Stimulated activated CD8-positive, alpha-beta memory T cell treated with anti-CD3 and anti-CD28 coated beads, Interleukin-15, amount 100 ng/mL, for 1 hour (primary cell): ENCODE data around the gene COMMD10.
"Not testable (repeated sequence)": the region's sequence is repeated elsewhere in the genome, so short reads cannot be mapped to it uniquely, and the experiment has no call there.

ENCODE experiments used
- DNase-seq: peaks from one replicate; pipeline ENCODE4 v3.0.0-alpha.2; 2020; ENCODE audit warnings: low read depth

COMMD10 gene

DNA sequence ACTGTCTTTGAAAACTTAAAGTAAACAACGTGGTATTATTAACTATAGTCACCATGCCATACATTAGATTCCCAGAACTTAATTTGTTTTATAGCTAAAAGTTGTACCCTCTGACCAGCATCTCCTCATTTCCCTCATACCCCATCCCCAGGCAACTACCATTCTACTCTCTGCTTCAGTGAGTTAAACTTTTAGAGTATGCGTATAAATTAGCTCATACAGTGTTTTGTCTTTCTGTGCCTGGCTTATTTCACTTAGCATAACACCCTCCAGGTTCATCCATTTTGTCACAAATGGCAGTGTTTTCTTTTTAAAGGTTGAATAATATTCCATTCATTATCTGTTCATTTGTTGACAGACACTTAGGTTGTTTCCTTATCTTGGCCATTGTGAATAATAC, 14.2 kb downstream of the COMMD10 start:
- no peak for DNase-seq

DNA sequence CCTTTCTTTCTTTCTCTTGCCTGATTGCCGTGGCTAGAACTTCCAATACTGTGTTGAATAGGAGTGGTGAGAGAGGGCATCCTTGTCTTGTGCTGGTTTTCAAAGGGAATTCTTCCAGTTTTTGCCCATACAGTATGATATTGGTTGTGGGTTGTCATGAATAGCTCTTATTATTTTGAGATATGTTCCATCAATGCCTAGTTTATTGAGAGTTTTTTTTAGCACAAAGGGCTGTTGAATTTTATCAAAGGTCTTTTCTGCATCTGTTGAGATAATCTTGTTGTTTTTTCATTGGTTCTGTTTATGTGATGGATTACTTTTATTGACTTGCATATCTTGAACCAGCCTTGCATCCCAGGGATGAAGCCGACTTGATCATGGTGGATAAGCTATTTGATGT, 20.1 kb downstream of the COMMD10 start:
- DNase-seq: not testable (repeated sequence)

DNA sequence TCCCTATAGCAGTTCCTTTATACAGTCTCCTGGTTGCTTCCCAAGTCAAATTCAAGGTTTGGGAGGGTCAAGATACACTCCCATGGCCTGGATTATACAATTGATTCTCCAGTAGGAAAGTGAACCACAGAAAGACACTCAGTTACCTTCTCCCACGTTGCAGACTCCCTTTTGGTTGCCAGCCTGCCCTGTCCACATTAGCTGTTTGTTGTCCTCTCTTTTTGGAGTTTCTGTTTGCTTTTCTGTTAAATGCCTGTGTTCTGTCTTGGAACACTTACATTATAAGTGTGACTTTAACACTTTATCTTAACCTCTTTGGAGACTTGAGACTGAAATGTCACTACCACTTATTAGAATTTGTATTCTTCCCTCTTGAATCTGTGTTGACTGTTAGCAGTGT, 30.3 kb downstream of the COMMD10 start:
- DNase-seq: no peak

DNA sequence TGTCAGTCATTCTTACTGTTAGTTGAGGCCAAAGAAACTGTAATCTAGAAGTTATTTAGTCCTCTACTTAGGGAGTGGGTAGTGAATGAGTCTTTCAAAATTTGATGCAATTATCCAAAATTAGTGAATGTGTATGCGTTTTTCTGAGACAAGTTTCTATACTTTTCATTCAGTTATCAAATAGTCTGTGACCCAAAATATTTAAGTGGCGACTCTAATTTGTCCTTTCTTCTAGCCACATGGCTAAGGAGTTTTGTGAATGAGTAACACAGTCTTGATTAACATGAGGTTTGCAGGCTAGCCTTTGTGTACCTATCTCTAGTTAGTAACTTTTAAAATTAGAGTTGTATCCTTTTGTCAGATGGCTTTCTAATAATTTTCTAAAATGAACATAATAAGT, 45.6 kb downstream of the COMMD10 start:
- no peak for DNase-seq

DNA sequence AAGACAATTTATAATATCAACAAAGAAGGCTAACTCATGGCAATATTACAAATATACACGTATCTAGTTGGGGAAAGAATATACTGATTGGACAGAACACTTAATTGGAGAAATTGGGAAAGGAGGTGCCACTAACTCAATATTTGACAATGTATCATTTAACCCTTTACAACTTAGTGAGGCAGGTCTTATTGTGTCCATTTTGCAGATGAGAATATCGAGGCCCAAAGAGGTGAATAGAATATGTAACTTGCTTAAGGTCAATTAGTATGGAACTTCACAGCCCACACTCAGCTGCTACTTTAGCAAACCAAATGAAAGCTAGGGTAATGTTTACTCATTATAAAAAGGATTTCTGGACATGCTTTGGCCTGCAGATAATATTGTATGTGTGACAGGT, 46.2 kb downstream of the COMMD10 start:
- DNase-seq: no peak

DNA sequence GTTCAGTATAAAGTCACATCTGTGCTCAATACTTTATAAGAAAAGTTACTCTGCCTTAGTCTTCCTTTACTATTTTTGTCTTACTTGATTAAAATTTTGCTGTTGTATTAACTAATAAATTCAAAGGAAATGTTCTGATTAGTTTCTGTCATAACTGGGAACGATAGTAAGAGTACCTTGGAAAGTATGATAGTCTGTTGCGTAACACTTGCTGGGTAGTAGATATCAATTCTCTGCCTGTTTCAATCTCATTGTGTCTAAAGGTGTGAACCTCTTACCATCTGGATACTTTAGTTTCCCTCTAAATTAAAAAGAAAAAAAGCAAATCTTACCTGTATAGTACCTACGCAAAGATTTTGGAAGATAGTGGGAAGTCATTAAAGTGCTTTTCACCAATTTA, 48.5 kb downstream of the COMMD10 start:
- no peak for DNase-seq

DNA sequence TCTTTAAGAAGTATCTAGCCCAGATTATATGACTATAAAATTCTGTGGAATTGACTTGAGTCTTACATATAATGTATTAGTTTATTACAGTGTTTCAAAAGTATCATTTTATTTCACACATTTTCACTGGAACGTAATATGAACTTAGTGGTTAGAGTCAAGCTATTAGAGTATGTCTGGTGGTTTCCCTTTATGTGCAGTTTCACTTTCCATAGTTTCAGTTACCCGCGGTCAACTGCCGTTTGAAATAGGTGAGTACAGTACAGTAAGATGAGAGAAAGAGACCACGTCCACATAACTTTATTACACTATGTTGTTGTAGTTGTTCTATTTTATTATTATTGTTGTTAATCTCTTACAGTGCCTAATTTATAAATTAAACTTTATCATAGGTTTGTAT, 50.5 kb downstream of the COMMD10 start:
- DNase-seq: no peak

DNA sequence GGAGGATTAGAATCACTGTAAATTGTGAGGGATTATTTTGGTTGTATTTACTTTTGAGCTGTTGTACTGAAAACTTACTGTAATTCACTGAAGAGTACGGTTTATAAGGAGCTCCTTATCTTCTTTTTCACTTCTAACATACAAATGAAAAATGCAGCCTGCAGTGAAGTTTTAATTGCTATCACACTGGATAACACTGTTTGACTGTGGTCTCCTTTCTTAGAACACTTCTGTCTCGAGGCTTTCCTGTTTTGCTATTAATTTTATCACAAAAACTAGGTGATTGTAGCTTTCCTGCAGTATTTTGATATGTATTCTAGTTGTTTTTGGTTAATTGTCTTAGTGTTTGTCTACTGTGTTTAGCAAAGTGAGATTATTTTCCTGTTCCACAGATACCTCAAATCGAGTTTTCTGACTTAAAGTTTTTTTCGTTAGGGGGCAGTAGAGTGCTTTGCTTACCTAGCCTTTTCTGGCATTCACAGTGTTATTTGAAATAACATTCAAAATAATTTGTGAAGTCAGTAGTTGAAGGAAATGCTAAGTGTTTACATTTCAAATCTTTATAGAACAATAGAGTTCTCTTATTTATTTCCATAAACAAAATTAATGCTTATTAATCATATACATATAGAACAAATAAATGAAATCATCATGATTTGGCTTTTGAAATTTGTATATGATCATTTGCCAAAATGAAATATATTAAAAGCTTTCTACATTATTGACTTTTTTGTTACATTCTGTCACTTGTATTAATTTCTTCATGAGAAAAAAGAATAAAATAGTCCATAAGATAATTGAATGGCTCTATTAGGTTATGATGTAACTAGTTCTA, 52.9 kb downstream of the COMMD10 start:
- no peak for DNase-seq

DNA sequence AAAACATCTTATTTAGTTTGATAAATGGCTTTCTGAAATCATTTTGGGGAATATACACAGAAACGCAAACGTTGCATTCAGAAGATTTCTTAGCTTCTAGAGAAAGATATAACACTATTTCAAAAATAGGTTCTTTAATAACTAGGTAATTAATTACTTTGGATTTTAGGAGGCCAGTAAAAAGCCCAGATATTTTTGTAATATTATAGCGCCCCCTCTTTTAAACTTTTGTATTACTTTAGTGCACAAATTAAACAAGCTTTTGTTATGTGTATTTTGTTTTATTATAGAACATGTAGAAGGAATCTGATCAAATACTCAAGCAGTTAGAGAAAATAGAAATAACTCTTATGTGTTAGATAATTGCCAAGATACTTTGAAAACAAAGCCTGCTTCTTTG, 57.7 kb downstream of the COMMD10 start:
- no peak for DNase-seq

DNA sequence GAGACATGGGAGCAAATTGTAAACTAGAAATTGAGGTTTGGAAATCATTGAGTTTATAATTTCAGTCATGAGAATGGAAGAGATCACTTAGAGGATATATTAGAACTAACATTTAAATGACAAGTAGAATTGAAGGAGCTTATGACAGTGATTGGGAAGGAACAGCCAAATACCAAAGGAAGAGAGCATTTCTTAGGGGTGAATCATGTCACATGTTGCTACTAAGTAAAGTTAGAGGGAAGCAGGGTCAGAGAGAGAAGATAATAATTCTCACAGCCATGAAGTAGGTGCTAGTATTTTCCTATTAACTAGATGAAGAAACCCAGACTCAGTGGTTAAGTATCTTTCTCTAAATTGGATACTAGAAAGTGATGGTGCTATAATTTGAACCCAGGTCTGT, 59.3 kb downstream of the COMMD10 start:
- no peak for DNase-seq

DNA sequence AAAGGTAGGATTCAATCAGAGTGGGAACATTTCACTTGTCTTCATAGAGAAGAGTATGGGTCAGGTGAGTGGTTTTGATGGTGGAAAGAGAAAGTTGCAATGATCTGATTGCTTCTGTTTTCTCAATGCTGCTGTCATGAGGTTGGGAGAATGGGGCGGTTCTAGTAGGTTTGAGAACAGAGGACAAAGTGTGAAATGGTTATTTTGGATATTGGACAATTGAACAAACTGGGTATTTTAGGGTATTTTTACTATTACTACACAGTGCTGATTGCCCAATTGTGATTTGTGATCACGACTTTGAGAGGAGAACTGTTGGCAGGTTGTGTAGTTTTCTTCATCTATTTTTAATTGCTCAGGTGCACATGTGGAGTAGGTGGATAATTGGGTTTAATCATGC, 60.2 kb downstream of the COMMD10 start:
- no peak for DNase-seq

DNA sequence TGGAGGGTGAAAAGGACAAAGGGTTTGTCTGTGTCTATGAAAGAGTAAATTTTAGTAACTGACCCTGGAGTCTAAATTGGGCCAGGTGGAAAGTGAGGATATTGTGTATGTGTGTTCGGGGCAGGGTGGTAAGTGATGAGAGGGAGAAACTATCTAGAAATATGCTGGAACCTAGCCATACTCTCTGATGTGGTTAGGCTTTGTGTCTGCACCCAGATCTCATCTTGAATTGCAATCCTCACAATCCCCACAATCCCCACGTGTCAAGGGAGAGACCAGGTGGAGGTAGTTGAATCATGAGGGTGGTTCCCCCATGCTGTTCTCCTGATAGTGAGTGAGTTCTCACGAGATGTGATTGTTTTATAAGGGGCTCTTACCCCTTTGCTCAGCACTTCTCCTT, 60.6 kb downstream of the COMMD10 start:
- no peak for DNase-seq

DNA sequence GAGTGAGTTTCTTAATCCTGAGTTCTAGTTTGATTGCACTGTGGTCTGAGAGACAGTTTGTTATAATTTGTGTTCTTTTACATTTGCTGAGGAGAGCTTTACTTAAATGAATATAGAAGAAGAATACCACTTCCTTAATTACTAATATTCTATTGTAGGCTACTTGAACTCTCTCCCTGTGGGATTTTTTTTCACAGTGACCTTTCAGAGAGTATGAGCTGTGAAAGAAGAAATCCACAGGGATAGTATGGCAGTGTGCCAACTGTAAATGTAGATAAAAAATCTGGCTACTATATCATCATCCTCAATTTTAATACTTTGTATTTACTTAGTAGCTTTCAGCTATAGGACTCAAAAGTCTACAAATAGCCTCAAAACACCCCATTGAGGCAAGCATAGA, 67.3 kb downstream of the COMMD10 start:
- DNase-seq: no peak

DNA sequence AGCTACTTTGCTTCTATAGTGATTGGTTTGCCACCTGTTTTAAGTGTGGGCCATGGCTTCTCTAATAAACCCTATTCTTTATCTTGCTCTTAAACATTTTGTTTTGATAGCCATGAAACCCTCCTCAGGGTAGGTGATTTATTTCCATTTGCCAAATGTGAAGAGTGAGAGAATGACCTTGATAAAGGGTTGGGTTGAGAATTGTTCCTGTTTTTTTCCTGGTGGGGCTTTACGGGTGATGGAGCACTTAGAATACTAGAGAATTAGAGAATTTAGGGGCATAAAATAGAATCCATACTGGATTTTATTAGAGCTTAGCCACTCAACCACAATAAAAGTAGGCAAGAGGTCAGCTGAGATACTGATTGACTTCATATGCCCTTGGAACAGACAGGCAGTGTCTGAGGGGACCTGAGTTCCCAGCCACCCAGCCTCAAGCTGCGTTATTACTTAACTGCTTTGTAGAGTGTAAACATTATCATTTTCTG, 68.9 kb downstream of the COMMD10 start:
- no peak for DNase-seq

DNA sequence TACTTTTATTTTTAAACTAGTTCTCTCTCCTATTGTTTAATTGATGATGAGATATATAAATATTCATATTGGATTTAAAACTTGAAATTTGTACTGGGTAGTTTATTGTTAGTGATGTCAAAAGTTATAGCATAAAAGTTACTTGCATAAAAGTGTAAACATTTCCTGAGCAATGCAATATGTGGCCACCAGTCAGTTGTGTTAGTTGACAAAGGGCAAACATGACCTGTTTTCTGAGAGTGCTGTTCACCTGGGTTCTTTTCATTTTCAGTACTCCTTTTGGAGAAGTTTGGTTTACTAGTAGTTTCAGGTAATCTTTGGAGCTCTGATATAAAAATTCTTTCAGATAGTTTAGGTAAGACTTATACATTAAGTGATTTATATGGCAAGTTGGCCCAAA, 69.4 kb downstream of the COMMD10 start:
- DNase-seq: no peak

DNA sequence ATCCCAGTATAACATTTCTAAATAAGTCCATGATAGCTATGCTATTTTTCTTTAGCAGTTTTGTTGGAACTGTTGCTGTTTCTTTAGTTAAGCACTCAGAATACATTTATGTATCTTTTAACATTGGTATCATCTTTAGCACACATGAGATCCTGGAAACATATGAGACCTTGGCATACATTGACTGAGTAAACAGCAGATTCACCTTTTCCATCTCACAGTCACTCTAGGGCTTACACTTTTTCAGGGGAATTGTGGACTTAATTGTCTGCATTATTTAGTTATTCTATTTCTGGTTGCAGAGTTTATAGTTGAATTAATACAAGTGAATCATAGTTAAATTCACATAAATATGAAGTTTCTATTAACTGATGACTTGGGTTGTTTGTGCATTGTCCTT, 70.1 kb downstream of the COMMD10 start:
- DNase-seq: no peak

DNA sequence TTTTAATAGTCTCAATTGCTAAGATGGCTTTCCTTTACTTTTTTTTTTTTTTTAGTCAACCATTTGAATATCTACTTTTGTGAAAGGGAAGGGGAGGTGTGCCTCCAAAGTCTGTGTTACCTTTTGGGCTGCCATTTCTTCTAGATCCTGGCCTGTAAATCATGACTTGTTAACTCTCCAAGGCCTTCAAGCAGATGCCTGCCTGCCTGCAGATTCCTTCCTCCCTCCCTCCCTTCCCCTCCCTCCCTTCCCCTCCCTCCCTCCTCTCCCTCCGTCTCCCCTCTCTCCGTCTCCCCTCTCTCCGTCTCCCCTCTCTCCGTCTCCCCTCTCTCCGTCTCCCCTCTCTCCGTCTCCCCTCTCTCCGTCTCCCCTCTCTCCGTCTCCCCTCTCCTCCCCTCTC, 73.1 kb downstream of the COMMD10 start:
- no peak for DNase-seq

DNA sequence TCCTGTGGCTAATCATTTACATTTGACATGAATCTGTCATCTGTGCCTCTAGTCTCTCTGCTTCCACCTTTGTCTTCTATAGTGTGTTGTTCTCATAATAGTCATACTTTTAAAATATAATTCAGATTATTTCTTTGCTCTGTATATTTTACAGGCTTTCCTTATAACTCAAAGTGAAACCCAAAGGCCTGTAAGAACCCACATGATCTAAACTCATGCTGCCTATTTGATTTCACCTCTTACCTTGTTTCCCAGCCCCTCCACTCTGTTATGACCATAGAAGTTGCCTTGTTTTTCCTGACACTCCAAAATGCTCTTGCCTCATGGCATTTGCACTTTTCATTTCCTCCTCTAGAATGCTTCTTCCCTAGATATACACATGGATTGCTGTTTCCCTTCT, 74.2 kb downstream of the COMMD10 start:
- no peak for DNase-seq

DNA sequence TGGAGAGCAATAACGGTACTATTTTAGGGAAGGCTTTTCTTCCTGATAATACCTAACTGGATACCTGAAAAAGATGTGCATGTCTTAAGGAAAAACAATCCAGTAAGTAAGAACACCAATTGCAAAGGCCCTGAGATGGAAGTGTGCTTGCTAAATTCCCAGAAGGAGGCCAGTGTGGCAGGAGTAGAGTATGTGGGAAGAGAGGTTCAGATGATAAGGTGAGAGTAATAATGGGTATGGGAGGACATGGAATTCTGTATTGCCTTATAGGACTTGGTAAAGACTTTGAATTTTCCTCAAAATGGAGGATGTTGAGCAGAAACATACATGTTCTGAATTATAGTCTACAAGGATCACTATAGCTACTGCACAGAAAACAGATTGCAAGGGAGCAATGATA, 89.3 kb downstream of the COMMD10 start:
- DNase-seq: no peak

DNA sequence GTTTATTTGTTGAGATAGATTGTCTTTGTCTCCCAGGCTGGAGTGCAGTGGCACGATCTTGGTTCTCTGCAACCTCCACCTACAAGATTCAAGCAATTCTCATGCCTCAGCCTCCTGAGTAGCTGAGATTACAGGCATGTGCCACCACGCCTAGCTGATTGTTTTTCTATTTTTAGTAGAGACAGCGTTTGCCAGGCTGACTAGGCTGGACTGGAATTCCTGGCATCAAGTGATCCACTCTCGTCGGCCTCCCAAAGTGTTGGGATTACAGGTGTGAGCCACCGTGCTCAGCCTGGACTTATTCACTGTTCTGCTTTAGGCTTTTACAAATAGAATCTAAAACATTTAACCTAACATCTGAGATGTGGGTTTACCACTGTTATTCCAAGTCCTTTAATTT, 91.3 kb downstream of the COMMD10 start:
- DNase-seq: no peak

DNA sequence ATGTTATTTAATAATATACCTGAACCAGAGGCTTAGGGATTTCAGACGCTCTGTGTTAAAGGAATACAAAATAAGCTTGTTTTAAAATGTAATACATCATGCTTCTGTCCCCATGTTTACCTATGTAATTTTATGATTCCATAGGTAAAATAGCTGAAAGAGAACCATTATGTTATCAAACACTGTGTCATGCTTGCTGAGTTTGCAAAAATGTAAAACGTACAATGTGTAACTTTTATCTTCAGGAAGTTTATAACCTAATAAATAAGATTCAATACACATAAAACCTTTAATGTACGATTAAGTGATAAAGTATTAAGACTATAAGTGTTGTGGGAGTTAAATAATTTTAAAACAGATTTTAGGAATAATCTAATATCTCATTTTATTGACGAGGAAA, 94.1 kb downstream of the COMMD10 start:
- DNase-seq: no peak

DNA sequence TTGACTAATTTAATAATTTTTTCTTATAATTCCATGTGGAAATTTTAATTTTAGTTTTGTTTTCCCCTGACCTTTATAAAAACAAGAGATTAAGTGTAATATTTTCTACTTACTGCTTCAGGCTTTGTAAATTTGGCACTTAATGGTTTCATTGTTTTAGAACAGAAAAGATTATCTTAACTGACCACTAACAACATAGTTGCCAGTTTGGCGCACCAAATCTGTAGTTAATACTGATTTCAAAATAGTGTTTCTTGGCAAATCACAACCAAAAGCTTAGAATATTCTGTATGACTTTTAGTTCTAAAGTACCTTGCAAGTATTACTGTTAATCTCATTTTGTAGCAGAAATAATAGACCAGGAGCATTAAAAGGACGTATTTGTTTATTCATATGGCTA, 124.3 kb downstream of the COMMD10 start:
- DNase-seq: no peak

DNA sequence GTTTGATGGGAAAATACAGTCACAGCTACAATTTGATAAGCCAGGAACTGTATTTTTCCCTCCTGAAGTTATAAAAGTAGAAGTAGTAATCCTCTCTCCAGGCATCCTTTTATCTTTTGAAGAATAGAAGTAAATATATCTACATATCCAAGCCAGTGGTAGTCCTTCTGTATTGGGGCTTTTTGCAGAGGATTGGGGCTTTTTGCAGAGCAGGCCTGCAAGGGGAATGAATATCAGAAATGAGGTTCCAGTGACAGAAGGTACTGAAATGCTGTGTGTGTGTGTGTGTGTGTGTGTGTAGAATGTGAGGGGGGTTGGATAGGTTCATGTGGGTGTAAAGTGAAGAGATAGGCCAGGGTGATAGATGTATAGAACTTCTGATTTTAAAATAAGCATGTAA, 127.4 kb downstream of the COMMD10 start:
- no peak for DNase-seq

DNA sequence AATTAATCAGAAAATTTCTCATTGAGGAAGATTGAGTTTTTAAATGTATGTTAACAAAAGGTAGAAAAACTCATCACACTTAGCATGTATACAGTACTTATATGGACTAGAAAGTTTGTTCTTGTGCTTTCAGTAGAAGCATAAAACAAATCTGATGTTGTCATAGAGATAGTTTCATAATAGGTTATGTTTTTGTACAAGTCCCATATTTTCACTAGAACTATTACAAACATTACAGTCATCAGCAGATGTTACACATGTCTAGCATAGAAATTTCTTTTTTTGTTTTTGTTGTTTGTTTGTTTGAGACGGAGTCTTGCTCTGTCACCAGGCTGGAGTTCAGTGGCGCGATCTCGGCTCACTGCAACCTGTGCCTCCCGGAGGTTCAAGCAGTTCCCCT, 131.4 kb downstream of the COMMD10 start:
- DNase-seq: no peak
